Camera-type eye (tissue), 1 donor: ENCODE data around the gene IFNAR2. TPM values are rescaled to one million over a fixed set of nuclear protein-coding genes. Genes with fewer than 3 reads are reported as not detected.

Experiments
- total RNA-seq: library from RNA; depleted of rRNA; stranded (reverse); fragments of >200 nt; gene quantifications from one replicate; pipeline ENCODE4 v1.2.3, GENCODE V29; 2014

Gene IFNAR2
- total RNA-seq: 12.8 TPM

GRCh38 chr21:33229784-33230544, at the start of gene IFNAR2:
TSS of gene IFNAR2 (plus strand) at chr21:33229938. CDS start at chr21:33241923, 11,985 bp downstream.

GRCh38 chr21:33266050-33266788, 36.5 kb downstream of the IFNAR2 start, which contains the start of gene IL10RB:
TSS of gene IL10RB (plus strand) at chr21:33266367. CDS start at chr21:33266466, 99 bp downstream.

Other genes starting within 250 kb of the IFNAR2 start
- gene OLIG2, start 204.0 kb upstream of the IFNAR2 start, total RNA-seq: 5.8 TPM
- gene OLIG1, start 159.8 kb upstream of the IFNAR2 start, total RNA-seq: 0.38 TPM
- 20.7 TPM for gene IL10RB, start 36.4 kb downstream of the IFNAR2 start, total RNA-seq
- 51.9 TPM for gene IFNAR1, start 95.0 kb downstream of the IFNAR2 start, total RNA-seq
- gene IFNGR2, start 173.5 kb downstream of the IFNAR2 start, total RNA-seq: 53.1 TPM